ENCODE results near the gene MSRB3.

Gene MSRB3

DNA sequence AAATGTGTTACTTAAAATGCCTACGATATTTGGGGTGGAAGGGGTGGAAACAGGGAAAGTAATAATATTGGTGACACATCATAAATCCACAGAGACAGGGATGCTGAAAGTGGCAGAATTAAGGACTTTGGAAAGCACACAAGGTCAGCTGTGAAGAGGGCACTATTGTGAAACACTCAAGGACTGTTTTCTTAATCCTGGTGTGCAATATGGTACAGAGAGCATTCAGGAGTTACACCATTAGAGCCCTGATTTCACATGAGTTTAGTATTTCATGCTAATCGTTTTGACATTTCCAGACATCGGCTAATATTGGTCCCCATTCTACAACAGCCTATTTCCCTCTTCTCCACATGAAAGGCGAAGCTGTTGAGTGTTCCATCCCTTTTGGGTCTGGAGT lies 219.2 kb downstream of the MSRB3 start:
- no peak for DNase-seq (ENCODE audit: low spot score)

DNA sequence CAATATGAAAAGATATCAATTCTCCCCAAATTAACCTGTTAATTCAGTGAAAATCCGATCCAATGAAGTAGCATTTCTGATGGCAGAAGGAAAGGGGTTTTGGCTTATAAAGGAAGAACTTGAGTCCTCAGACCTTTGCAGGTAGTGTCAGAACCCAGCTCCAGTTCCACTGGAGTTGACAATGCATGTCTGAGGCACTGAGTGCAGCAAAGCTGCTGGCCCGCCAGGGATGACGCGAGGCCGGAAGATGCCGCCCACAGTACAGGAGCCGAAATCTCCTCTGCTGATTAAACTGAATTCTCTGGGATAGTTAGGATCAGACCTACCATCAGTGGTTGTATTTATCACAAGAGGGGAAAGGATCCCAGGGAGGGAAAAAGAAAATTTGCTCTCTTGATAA lies 220.7 kb downstream of the MSRB3 start:
- no peak for DNase-seq (ENCODE audit: low spot score)

DNA sequence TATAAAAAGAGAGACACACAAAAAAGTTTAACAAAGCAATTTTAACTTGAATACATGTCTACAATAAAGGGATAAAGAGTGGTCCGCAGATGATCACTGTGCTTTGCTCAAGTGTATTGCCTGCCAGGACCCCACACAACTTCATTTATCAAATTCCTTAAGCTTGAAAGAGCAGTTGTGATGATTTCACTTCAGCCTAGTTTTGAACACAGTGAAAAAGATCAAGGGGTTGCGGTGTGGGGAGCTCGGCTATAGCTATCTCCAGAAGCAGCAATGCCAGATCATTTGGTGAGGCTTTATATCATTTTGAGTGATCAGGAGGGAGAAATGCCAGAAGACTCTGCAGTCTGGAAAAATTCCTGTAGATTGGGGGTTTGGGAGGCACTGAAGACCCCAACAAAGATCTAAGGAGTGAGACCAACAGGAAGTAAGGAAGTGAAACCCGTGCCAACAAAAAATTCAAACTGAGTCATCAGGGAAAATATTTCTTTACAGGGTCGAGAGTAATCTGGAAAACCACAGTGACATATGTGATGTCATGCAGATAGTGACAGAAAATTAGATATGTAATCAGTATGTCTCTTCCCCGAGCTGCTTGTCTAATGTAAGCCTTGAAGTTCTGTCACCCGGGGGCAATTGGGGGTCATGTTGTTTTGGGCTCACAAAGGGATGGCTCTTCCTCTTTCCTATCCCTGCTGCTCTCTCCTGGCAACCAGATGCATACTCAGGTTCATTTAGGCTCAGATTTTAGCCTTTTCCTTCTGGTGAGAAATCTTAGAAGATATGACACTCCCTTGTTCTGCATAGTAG lies 221.8 kb downstream of the MSRB3 start:
- DNase-seq (ENCODE audit: low spot score) = no peak

GRCh38 chr12:65501093-65501621 lies 222.7 kb downstream of the MSRB3 start:
- DNase-seq (ENCODE audit: low spot score) = no peak

GRCh38 chr12:65501935-65502334 lies 223.5 kb downstream of the MSRB3 start:
- DNase-seq (ENCODE audit: low spot score) = no peak

DNA sequence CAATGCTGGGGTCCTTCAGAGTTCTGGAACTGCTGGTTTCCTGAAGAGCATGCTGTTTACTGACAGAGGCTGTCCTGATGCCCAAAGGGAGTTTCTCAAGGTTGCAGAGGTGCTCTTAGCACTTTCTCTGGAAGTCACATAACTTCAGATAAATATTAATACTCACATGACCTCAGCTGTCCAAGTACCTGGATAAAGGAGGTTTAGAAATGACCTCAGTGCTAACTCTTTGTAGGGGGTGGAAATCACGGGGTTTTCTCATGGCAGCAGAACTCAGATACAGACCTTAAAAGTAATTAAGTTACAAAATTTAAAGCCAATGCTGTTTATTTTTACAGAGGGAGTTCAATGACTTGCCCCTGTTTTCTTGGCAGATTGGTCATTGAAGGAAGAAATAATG lies 225.9 kb downstream of the MSRB3 start:
- no peak for DNase-seq (ENCODE audit: low spot score)

DNA sequence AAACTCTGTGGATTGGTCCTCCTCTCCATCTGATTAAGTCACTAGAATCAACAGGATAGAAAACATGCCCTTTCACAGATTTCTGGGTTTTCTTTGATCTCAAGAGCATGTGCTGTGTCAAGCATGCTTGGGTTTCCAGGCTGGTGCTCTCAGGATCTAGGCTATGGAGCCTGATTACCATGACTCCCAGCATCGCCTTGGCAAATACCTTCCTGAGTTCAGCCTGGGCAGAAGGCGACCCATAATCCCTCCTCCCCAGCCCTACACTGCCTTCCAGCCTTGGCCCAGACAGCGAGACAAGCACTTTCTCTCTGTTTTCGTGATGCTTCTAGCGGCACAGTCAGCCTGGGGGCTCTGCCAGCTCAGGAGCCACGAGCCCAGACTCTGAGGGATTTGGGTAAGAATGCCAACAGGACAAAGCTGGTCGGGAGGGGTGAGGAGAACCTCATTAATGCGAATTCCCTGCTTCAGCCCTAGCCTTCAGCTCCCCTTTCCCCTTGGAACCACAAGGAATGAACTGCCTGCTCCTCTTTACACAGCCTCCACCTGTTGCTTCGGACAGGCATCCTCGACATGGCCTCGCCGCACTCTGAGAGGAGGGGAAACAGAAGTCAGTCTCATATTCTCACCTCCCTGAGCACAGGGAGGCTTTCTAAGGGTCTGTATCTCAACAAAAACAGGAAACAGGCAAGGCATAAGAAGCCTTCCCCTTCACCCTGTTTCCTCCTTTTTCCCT lies 227.1 kb downstream of the MSRB3 start:
- no peak for DNase-seq (ENCODE audit: low spot score)

DNA sequence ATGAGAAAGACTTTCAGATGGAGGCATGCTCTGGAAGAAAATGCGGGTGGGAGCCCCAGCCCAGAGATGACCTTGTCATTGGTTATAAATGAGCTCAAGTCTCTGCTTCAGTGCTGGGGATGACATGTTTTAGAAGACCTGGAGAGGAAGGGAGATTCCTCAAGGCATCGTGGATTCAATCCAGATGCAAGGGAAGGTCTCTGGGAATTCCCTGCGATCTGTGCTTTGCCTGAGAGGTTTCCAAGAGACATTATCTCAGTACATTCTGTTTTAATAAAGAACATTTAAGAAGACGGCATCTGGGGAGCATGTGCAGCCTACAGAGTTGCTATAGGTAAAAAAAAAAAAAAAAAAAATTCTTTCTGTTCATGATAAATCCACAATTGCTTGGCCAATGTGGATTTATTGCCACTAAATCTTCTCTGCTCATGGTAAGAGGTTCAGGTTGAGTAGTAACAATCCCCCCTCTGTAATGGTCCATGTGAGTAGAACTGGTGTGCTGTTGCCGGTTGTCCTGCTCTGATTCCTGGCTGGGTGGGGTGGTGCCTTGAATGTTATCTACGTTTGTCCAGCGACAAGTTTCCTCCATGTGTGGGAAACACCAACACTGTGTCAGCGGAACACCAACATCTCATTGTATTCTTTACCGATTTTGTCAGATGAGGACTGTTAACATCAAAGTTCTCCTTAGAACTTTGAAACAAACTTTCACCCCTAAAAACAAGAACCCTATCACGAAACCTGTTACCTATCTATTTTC lies 230.0 kb downstream of the MSRB3 start:
- no peak for DNase-seq (ENCODE audit: low spot score)

- DNase-seq (ENCODE audit: low spot score) = no peak
Observed at GRCh38 chr12:65510007-65510406, 231.5 kb downstream of the MSRB3 start.

GRCh38 chr12:65510584-65511050 lies 232.1 kb downstream of the MSRB3 start:
- DNase-seq (ENCODE audit: low spot score) = peak; percentile 78

DNA sequence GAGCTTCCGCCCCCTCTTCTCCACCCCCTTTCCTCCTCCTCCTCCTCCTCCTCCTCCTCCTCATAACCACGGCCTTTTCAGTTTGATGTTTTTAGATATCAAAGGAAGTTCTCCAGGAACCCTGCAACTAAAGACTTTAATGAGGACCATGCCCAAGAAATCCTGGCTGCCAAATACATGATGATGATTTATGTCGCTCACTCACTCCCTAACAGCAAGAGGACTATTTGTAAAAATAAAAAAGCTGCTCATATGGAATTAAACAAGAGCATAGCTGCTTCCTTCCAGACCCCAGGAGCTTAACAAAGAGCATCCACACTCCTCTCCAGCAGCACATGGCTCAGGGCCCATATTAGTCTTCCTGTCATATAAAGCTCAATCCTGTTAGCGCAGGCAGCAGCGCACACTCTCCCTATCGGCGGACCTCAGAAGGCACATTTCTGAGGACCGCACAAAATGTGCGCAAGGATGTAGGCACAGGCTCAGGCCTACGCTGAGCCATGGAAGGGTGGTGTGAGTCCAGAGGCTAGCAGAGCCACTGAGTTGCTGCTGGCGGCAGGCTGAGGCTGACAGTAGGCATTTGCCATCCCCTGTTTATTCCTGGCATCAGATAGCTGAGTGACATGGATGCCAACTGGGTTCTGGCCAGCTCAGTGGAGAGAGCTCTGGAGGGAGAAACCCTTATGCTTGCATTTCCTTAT lies 232.8 kb downstream of the MSRB3 start:
- no peak for DNase-seq (ENCODE audit: low spot score)

DNA sequence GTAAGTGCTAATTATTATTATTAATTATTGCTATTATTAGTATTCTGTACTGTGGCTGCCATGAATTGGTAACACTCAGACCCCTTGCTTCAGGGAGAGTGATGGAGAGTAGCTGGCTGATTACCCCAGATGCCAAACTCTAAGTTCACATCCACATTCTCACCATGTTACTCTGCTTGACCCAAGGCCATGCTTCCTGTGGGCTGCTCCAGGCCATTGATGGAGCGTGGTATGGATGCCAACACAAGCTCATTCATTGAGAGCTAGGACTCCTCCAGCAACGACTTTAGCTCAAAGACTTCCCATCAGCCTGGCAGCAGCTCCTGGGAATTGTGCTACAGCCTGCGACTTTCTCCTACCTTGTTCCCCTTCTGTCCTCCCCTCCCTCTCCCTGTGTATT lies 233.4 kb downstream of the MSRB3 start:
- no peak for DNase-seq (ENCODE audit: low spot score)

Measured in iPS-NIHi11 (cell line).